IMR-90 (cell line): ENCODE measurements around the gene TLNRD1. TPM values are rescaled to one million over a fixed set of nuclear protein-coding genes. Genes with fewer than 3 reads are reported as not detected.

Experiments
- ATAC-seq: fragments of 200-7000 bp; cut with Tn5 transposase; 2 replicates; pipeline ENCODE4 v1.9.1; 2020; ENCODE audit warnings: low read depth, mild to moderate bottlenecking, moderate library complexity
- BruUV-seq: library from RNA; stranded (reverse); fragments of 400-500 nt; replicated peaks from 2 replicates; lab custom pipeline; 2021; lab: Mats Ljungman, UMichigan
- CTCF ChIA-PET: fragments of 300-600 bp; formaldehyde crosslinking; extraction: SDS; loops from one replicate; lab custom pipeline; 2021; ENCODE audit warnings: antibody characterized with exemption; lab: Yijun Ruan, JAX
- POLR2A ChIA-PET: fragments of 300-600 bp; sonication (Branson Sonifier 250); formaldehyde crosslinking; loops from one replicate; lab custom pipeline; 2022; ENCODE audit warnings: antibody characterized with exemption; ENCODE audit not compliant: unreplicated experiment; lab: Charles Lee
- DNase-seq: peaks from one replicate; pipeline ENCODE4 v3.0.0; 2013
- H2AFZ ChIP-seq: replicated peaks from 2 replicates; pipeline ENCODE3; 2013; ENCODE audit warnings: low read length, mild to moderate bottlenecking; ENCODE audit not compliant: poor library complexity
- H2AK5ac ChIP-seq: 2 replicates; pipeline ENCODE4 v1.6.1; 2013; ENCODE audit warnings: low read depth, low read length, inconsistent platforms
- H2AK9ac ChIP-seq: replicated peaks from 2 replicates; pipeline ENCODE3; 2013; ENCODE audit warnings: mild to moderate bottlenecking, low read depth, low read length, moderate library complexity; ENCODE audit not compliant: poor library complexity
- H2BK120ac ChIP-seq: 2 replicates; pipeline ENCODE4 v1.6.1; 2013; ENCODE audit warnings: low read depth, low read length, inconsistent platforms
- H2BK15ac ChIP-seq: 3 replicates; pipeline ENCODE4 v1.6.1; 2013; ENCODE audit warnings: low read depth, low read length, inconsistent platforms
- H2BK20ac ChIP-seq: 2 replicates; pipeline ENCODE4 v1.6.1; 2013; ENCODE audit warnings: low read depth, mild to moderate bottlenecking, inconsistent platforms, low read length, moderate library complexity
- H2BK5ac ChIP-seq: 2 replicates; pipeline ENCODE4 v1.6.1; 2013; ENCODE audit warnings: mild to moderate bottlenecking, low read depth, low read length, inconsistent platforms; ENCODE audit not compliant: poor library complexity, severe bottlenecking
- H3K14ac ChIP-seq: replicated peaks from 2 replicates; pipeline ENCODE4 v1.6.1; 2013; ENCODE audit warnings: low read depth, low read length, inconsistent platforms
- H3K18ac ChIP-seq: 2 replicates; pipeline ENCODE4 v1.6.1; 2013; ENCODE audit warnings: low read depth, low read length, control low read depth
- H3K23ac ChIP-seq: 2 replicates; pipeline ENCODE4 v1.6.1; 2013; ENCODE audit warnings: low read depth, low read length, inconsistent platforms
- H3K27ac ChIP-seq: 2 replicates; pipeline ENCODE4 v1.5.1; 2013; ENCODE audit warnings: mild to moderate bottlenecking, control low read depth, low read length; ENCODE audit not compliant: insufficient read depth
- H3K27me3 ChIP-seq: 2 replicates; pipeline ENCODE4 v1.6.1; 2013; ENCODE audit warnings: low read length; ENCODE audit not compliant: control insufficient read depth, insufficient read depth
- H3K36me3 ChIP-seq: 2 replicates; pipeline ENCODE4 v1.6.1; 2013; ENCODE audit warnings: low read length, mixed read lengths; ENCODE audit not compliant: control insufficient read depth, insufficient read depth
- H3K4ac ChIP-seq: 2 replicates; pipeline ENCODE4 v1.6.1; 2013; ENCODE audit warnings: low read depth, low read length, inconsistent platforms
- H3K4me1 ChIP-seq: 2 replicates; pipeline ENCODE4 v1.6.1; 2013; ENCODE audit warnings: low read length, mixed read lengths; ENCODE audit not compliant: control insufficient read depth, insufficient read depth
- H3K4me2 ChIP-seq: 2 replicates; pipeline ENCODE4 v1.6.1; 2013; ENCODE audit warnings: low read depth, mild to moderate bottlenecking, control low read depth, low read length, moderate library complexity
- H3K4me3 ChIP-seq: 2 replicates; pipeline ENCODE4 v1.5.1; 2013; ENCODE audit warnings: low read depth, mild to moderate bottlenecking, control low read depth, low read length, moderate library complexity; ENCODE audit not compliant: insufficient read depth
- H3K56ac ChIP-seq: 2 replicates; pipeline ENCODE4 v1.6.1; 2013; ENCODE audit warnings: low read length, inconsistent platforms; ENCODE audit not compliant: insufficient read depth; ENCODE audit errors: extremely low read depth
- H3K79me1 ChIP-seq, 2 experiments: 2 replicates each; pipeline ENCODE4 v1.6.1; 2013; ENCODE audit warnings: low read length in 2 of 2, inconsistent platforms in 1 of 2, low read depth in 1 of 2
- H3K9ac ChIP-seq: 2 replicates; pipeline ENCODE4 v1.6.1; 2013; ENCODE audit warnings: low read depth, low read length, control low read depth
- H3K9me1 ChIP-seq: 2 replicates; pipeline ENCODE4 v1.6.1; 2013; ENCODE audit warnings: low read length, inconsistent platforms; ENCODE audit not compliant: insufficient read depth
- H3K9me3 ChIP-seq: 2 replicates; pipeline ENCODE4 v1.6.1; 2013; ENCODE audit warnings: low read length; ENCODE audit not compliant: control insufficient read depth, insufficient read depth
- H4K20me1 ChIP-seq: 2 replicates; pipeline ENCODE4 v1.6.1; 2013; ENCODE audit warnings: low read length, inconsistent platforms; ENCODE audit not compliant: insufficient read depth
- H4K5ac ChIP-seq: 2 replicates; pipeline ENCODE4 v1.6.1; 2013; ENCODE audit warnings: mild to moderate bottlenecking, low read depth, low read length, control low read depth
- H4K8ac ChIP-seq, 2 experiments: 2 replicates each; pipeline ENCODE4 v1.6.1; 2013; ENCODE audit warnings: low read depth in 2 of 2, low read length in 2 of 2, control low read depth in 1 of 2, inconsistent platforms in 1 of 2
- H4K91ac ChIP-seq: 2 replicates; pipeline ENCODE4 v1.6.1; 2013; ENCODE audit warnings: low read depth, low read length, inconsistent platforms; ENCODE audit not compliant: insufficient read depth
- BHLHE40 ChIP-seq: fragments of 150-350 bp; IDR thresholded peaks from 2 replicates; pipeline ENCODE4 v1.6.1; 2016; ENCODE audit warnings: mild to moderate bottlenecking, low read depth, low read length
- CEBPB ChIP-seq: IDR thresholded peaks from 2 replicates; pipeline ENCODE4 v1.6.1; 2012; ENCODE audit warnings: low read depth, low read length, improper control_type of control experiment
- CHD1 ChIP-seq: IDR thresholded peaks from 2 replicates; pipeline ENCODE4 v1.6.1; 2012; ENCODE audit warnings: low read depth, low read length, improper control_type of control experiment
- FOS ChIP-seq: fragments of 150-350 bp; IDR thresholded peaks from 2 replicates; pipeline ENCODE4 v1.6.1; 2016; ENCODE audit warnings: low read depth, low read length
- MAFK ChIP-seq: IDR thresholded peaks from 2 replicates; pipeline ENCODE4 v1.6.1; 2012; ENCODE audit warnings: low read depth, low read length, improper control_type of control experiment
- MAZ ChIP-seq: IDR thresholded peaks from 2 replicates; pipeline ENCODE4 v1.6.1; 2012; ENCODE audit warnings: low read depth, mild to moderate bottlenecking, low read length, improper control_type of control experiment, moderate library complexity, borderline replicate concordance
- MXI1 ChIP-seq: IDR thresholded peaks from 2 replicates; pipeline ENCODE4 v1.6.1; 2012; ENCODE audit warnings: low read depth, mild to moderate bottlenecking, low read length, moderate library complexity, borderline replicate concordance
- NFE2L2 ChIP-seq: fragments of 150-350 bp; IDR thresholded peaks from 2 replicates; pipeline ENCODE4 v1.6.1; 2016; ENCODE audit warnings: low read depth, mild to moderate bottlenecking, low read length
- POLR2A ChIP-seq: IDR thresholded peaks from 2 replicates; pipeline ENCODE4 v1.6.1; 2012; ENCODE audit warnings: mild to moderate bottlenecking, low read depth, low read length
- RAD21 ChIP-seq: IDR thresholded peaks from 2 replicates; pipeline ENCODE4 v1.6.1; 2012; ENCODE audit warnings: low read length, improper control_type of control experiment
- RCOR1 ChIP-seq: IDR thresholded peaks from 2 replicates; pipeline ENCODE4 v1.6.1; 2012; ENCODE audit warnings: mild to moderate bottlenecking, low read length, improper control_type of control experiment; ENCODE audit not compliant: insufficient replicate concordance
- RFX5 ChIP-seq: IDR thresholded peaks from 2 replicates; pipeline ENCODE4 v1.8.0; 2012; ENCODE audit warnings: low read depth, mild to moderate bottlenecking, low read length, moderate library complexity
- WGBS, 2 experiments: methylation state at CpG; one replicate each; pipeline versions ENCODE4 v1.1.5 to v1.1.7; 2013; ENCODE audit warnings: missing lambda C conversion rate in 2 of 2; ENCODE audit not compliant: insufficient read length in 1 of 2; ENCODE audit errors: extremely low coverage in 2 of 2; 5-methylcytosine and 5-hydroxymethylcytosine counted together
- dilution Hi-C: fragments of 300-500 bp; cut with HindIII; formaldehyde crosslinking; loops from one replicate; pipeline ENCODE4 v1.14.3; 2018; ENCODE audit warnings: low sequenced_read_pairs; ENCODE audit not compliant: unreplicated experiment
- in situ Hi-C: fragments of 300-500 bp; cut with MboI; formaldehyde crosslinking; loops from 3 replicates; pipeline ENCODE4 v1.14.3; 2019; ENCODE audit warnings: low sequenced_read_pairs, inconsistent platforms, mixed read lengths
- intact Hi-C: fragments of 100-400 bp; cut with micrococcal nuclease; formaldehyde crosslinking; loops from 2 replicates; pipeline ENCODE4 v1.10.0; 2022
- polyA plus RNA-seq, 3 experiments: library from polyadenylated mRNA; depleted of rRNA; stranded (reverse); fragments of >200 nt; gene quantifications; 2 replicates each; pipeline ENCODE4 v1.2.3, GENCODE V29; 2012; ENCODE audit warnings: low replicate concordance in 1 of 3
- total RNA-seq: library from RNA; depleted of rRNA; stranded (reverse); fragments of >200 nt; gene quantifications from 2 replicates; pipeline ENCODE4 v1.2.3, GENCODE V29; 2012
- TF ChIP-seq, protein P1 (sequence below): fragments of 150-350 bp; IDR thresholded peaks from 2 replicates; pipeline ENCODE4 v1.6.1; 2016; ENCODE audit warnings: low read depth, mild to moderate bottlenecking, low read length, moderate library complexity, borderline replicate concordance
- TF ChIP-seq, protein P2 (sequence below): conservative IDR thresholded peaks from 2 replicates; pipeline ENCODE4 v1.5.1; 2012; ENCODE audit warnings: mild to moderate bottlenecking, low read depth, low read length, improper control_type of control experiment
- TF ChIP-seq, protein P3 (sequence below): fragments of 150-350 bp; IDR thresholded peaks from 2 replicates; pipeline ENCODE4 v1.6.1; 2017; ENCODE audit warnings: mild to moderate bottlenecking, antibody characterized with exemption, low read length, low read depth

TLNRD1 gene
- total and polyA plus RNA-seq, 2 of the 4 experiments (the other 2 are of a cell fraction) = 2.2 to 6.8 TPM

DNA sequence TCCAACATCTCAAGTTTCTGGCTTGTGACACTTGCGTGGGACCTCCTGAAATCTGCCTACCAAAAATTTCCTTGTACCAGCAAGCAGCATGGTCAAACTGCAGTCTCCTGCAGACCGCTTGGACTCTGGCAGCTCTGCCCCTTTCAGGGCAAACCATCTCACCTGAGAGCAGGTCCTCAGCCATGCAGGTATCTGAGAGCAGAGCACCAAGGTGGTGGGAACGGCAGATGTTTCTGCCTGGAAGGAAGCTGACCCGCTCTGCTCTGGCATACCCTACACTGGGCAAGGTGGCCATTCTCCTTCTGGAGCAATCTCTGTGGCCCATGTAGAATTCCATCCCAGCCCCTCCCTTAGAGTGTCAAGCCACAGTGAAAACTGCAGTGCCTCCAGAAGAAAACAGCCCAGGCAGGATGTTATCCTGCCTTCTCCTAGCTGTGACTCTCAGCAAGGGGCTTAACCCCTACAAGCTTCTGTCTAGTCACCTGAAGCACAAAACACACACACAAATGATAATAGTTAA lies 32.7 kb upstream of the TLNRD1 start:
- no peaks in the 10 kb centered on the region for H3K9me3 ChIP-seq
- intact Hi-C loops = no loop called here
- H3K4me2 ChIP-seq = no peak overlapping the region
- in situ Hi-C loops = loop anchor here (5.0 kb wide), 1 partner anchor 511 kb away; no protein-coding TSS in a partner anchor
- no peak overlapping the region for H4K5ac ChIP-seq
- H3K27me3 ChIP-seq = no peaks in the 10 kb centered on the region
- ChIA-PET POLR2A (no interaction called here), CTCF (interaction anchor here (0.7 to 1.3 kb wide), 5 partner anchors 11 to 401 kb away, joined by 3 to 5 read pairs (median 3); partner anchors contain the start of gene CEMIP)
- H2AK9ac ChIP-seq = no peak overlapping the region
- 100% methylated on average over 1 of the region's 4 CpGs; no CpG with 5 or more reads in 1 of the 2 experiments for WGBS, 2 experiments
- peaks cover 15% of the 10 kb centered on the region for H3K9me1 ChIP-seq
- H3K27ac ChIP-seq = no peak overlapping the region; the same call in 1 of the 2 replicates
- 0 out of 4 replicates have a peak overlapping the region, but pooled peaks of 1 of the 2 experiments have one; percentile 33 for H4K8ac ChIP-seq
- no peak overlapping the region for H2BK15ac ChIP-seq
- H2BK20ac ChIP-seq = peak overlapping the region; percentile 60; the same call in 1 of the 2 replicates
- peaks cover 9 to 10% of the 10 kb centered on the region in 2 experiments; a peak in 2 of 4 replicates for H3K79me1 ChIP-seq
- peaks cover 4% of the 10 kb centered on the region; the same call in 1 of the 2 replicates for H3K36me3 ChIP-seq
- peak overlapping the region; percentile 57; the same call in 1 of the 2 replicates for H2AK5ac ChIP-seq
- H3K4ac ChIP-seq = 0 out of 2 replicates have a peak overlapping the region, but pooled peaks have one; percentile 46
- peaks cover 12% of the 10 kb centered on the region; the same call in 1 of the 2 replicates for H4K20me1 ChIP-seq
- H3K4me3 ChIP-seq = no peak overlapping the region
- BruUV-seq = no TSS peak
- H3K14ac ChIP-seq = 0 out of 2 replicates have a peak overlapping the region, but pooled peaks have one; percentile 1
- H2AFZ ChIP-seq = no peak overlapping the region
- no peak for DNase-seq
- dilution Hi-C loops = no loop called here
- H2BK5ac ChIP-seq = no peak overlapping the region
- ATAC-seq = no peak
- no peak overlapping the region for H3K9ac ChIP-seq
- no peak overlapping the region for H3K23ac ChIP-seq
- peak overlapping the region; percentile 11 for H4K91ac ChIP-seq
- H2BK120ac ChIP-seq = peak overlapping the region; percentile 35; the same call in 1 of the 2 replicates
- peaks cover 13% of the 10 kb centered on the region for H3K4me1 ChIP-seq
- H3K18ac ChIP-seq = no peak overlapping the region; the same call in 1 of the 2 replicates
- no peak overlapping the region for H3K56ac ChIP-seq
- TF ChIP-seq, protein P1, sequence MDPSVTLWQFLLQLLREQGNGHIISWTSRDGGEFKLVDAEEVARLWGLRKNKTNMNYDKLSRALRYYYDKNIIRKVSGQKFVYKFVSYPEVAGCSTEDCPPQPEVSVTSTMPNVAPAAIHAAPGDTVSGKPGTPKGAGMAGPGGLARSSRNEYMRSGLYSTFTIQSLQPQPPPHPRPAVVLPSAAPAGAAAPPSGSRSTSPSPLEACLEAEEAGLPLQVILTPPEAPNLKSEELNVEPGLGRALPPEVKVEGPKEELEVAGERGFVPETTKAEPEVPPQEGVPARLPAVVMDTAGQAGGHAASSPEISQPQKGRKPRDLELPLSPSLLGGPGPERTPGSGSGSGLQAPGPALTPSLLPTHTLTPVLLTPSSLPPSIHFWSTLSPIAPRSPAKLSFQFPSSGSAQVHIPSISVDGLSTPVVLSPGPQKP = no peak
- no peak for TF ChIP-seq CHD1
- TF ChIP-seq MAZ = no peak
- TF ChIP-seq CEBPB = no peak
- no peak for TF ChIP-seq NFE2L2
- TF ChIP-seq RFX5 = no peak
- TF ChIP-seq MAFK = no peak
- no peak for TF ChIP-seq RCOR1
- no peak for TF ChIP-seq BHLHE40
- no peak for TF ChIP-seq FOS
- TF ChIP-seq, protein P2, sequence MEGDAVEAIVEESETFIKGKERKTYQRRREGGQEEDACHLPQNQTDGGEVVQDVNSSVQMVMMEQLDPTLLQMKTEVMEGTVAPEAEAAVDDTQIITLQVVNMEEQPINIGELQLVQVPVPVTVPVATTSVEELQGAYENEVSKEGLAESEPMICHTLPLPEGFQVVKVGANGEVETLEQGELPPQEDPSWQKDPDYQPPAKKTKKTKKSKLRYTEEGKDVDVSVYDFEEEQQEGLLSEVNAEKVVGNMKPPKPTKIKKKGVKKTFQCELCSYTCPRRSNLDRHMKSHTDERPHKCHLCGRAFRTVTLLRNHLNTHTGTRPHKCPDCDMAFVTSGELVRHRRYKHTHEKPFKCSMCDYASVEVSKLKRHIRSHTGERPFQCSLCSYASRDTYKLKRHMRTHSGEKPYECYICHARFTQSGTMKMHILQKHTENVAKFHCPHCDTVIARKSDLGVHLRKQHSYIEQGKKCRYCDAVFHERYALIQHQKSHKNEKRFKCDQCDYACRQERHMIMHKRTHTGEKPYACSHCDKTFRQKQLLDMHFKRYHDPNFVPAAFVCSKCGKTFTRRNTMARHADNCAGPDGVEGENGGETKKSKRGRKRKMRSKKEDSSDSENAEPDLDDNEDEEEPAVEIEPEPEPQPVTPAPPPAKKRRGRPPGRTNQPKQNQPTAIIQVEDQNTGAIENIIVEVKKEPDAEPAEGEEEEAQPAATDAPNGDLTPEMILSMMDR = no peak
- TF ChIP-seq POLR2A = no peak
- TF ChIP-seq, protein P3, sequence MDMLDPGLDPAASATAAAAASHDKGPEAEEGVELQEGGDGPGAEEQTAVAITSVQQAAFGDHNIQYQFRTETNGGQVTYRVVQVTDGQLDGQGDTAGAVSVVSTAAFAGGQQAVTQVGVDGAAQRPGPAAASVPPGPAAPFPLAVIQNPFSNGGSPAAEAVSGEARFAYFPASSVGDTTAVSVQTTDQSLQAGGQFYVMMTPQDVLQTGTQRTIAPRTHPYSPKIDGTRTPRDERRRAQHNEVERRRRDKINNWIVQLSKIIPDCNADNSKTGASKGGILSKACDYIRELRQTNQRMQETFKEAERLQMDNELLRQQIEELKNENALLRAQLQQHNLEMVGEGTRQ = no peak
- no peak for TF ChIP-seq MXI1
- TF ChIP-seq RAD21 = no peak
